HUES48 (cell line): ENCODE measurements around the gene METTL6.
"Not testable (repeated sequence)": the region's sequence is repeated elsewhere in the genome, so short reads cannot be mapped to it uniquely, and the experiment has no call there.

ENCODE experiments used
- H3K27ac ChIP-seq: one replicate; pipeline ENCODE4 v1.7.0; 2013; ENCODE audit warnings: low read depth, low read length, inconsistent platforms
- H3K27me3 ChIP-seq: 2 replicates; pipeline ENCODE4 v1.6.1; 2013; ENCODE audit warnings: mild to moderate bottlenecking, low read length; ENCODE audit not compliant: control insufficient read depth, insufficient read depth
- H3K36me3 ChIP-seq: 2 replicates; pipeline ENCODE4 v1.6.1; 2013; ENCODE audit warnings: low read length; ENCODE audit not compliant: control insufficient read depth, insufficient read depth
- H3K4me1 ChIP-seq: 2 replicates; pipeline ENCODE4 v1.6.1; 2013; ENCODE audit warnings: mild to moderate bottlenecking, low read length; ENCODE audit not compliant: control insufficient read depth, insufficient read depth
- H3K4me3 ChIP-seq: 2 replicates; pipeline ENCODE4 v1.5.1; 2013; ENCODE audit warnings: mild to moderate bottlenecking, low read depth, low read length
- H3K9ac ChIP-seq: 2 replicates; pipeline ENCODE4 v1.6.1; 2013; ENCODE audit warnings: mild to moderate bottlenecking, low read depth, low read length, moderate library complexity
- H3K9me3 ChIP-seq: 2 replicates; pipeline ENCODE4 v1.6.1; 2013; ENCODE audit warnings: low read length; ENCODE audit not compliant: control insufficient read depth, insufficient read depth

The METTL6 gene

GRCh38 chr3:15403965-15404364 lies 23.4 kb downstream of the METTL6 start:
- Histone ChIP-seq H3K27ac (no peak overlapping the region), H3K4me3 (no peak overlapping the region), H3K36me3 (peaks cover 2% of the 10 kb centered on the region; the same call in 1 of the 2 replicates), H3K27me3 (no peaks in the 10 kb centered on the region), H3K4me1 (no peaks in the 10 kb centered on the region), H3K9me3 (no peaks in the 10 kb centered on the region), H3K9ac (no peak overlapping the region)

- Histone ChIP-seq H3K27me3 (no peaks in the 10 kb centered on the region), H3K9ac (no peak overlapping the region), H3K4me3 (no peak overlapping the region), H3K4me1 (no peaks in the 10 kb centered on the region), H3K36me3 (no peaks in the 10 kb centered on the region), H3K27ac (no peak overlapping the region), H3K9me3 (no peaks in the 10 kb centered on the region)
These were observed 23.8 kb downstream of the METTL6 start for GRCh38 chr3:15403495-15403894.

- peaks cover 9% of the 10 kb centered on the region for H3K9me3 ChIP-seq
- H3K4me1 ChIP-seq: no peaks in the 10 kb centered on the region
- H3K4me3 ChIP-seq: no peak overlapping the region
- no peak overlapping the region for H3K27ac ChIP-seq
- no peaks in the 10 kb centered on the region for H3K27me3 ChIP-seq
- no peaks in the 10 kb centered on the region for H3K36me3 ChIP-seq
- no peak overlapping the region for H3K9ac ChIP-seq
These were observed 25.4 kb downstream of the METTL6 start for GRCh38 chr3:15401936-15402335.

- no peak overlapping the region for H3K9ac ChIP-seq
- H3K27ac ChIP-seq: no peak overlapping the region
- H3K36me3 ChIP-seq: no peaks in the 10 kb centered on the region
- no peaks in the 10 kb centered on the region for H3K27me3 ChIP-seq
- H3K4me3 ChIP-seq: no peak overlapping the region
- no peaks in the 10 kb centered on the region for H3K4me1 ChIP-seq
- peaks cover 9% of the 10 kb centered on the region for H3K9me3 ChIP-seq
These were observed 27.4 kb downstream of the METTL6 start for GRCh38 chr3:15399970-15400369.

- H3K9me3 ChIP-seq, H3K36me3 ChIP-seq, H3K4me1 ChIP-seq, H3K9ac ChIP-seq, H3K27me3 ChIP-seq, H3K27ac ChIP-seq, H3K4me3 ChIP-seq: not testable (repeated sequence)
These were observed 28.6 kb downstream of the METTL6 start for GRCh38 chr3:15398731-15399133.

- H3K27ac ChIP-seq, H3K27me3 ChIP-seq, H3K9ac ChIP-seq, H3K4me3 ChIP-seq, H3K4me1 ChIP-seq, H3K9me3 ChIP-seq, H3K36me3 ChIP-seq: not testable (repeated sequence)
These were observed 34.1 kb downstream of the METTL6 start for GRCh38 chr3:15393252-15393651.

- H3K9me3 ChIP-seq: peaks cover 4% of the 10 kb centered on the region; the same call in 1 of the 2 replicates
- no peak overlapping the region for H3K9ac ChIP-seq
- H3K36me3 ChIP-seq: no peaks in the 10 kb centered on the region
- H3K4me1 ChIP-seq: no peaks in the 10 kb centered on the region
- H3K27ac ChIP-seq: no peak overlapping the region
- no peaks in the 10 kb centered on the region for H3K27me3 ChIP-seq
- no peak overlapping the region for H3K4me3 ChIP-seq
These were observed 36.3 kb downstream of the METTL6 start for GRCh38 chr3:15391007-15391406.

- H3K4me3 ChIP-seq: no peak overlapping the region
- no peaks in the 10 kb centered on the region for H3K4me1 ChIP-seq
- no peaks in the 10 kb centered on the region for H3K36me3 ChIP-seq
- H3K27me3 ChIP-seq: no peaks in the 10 kb centered on the region
- H3K9ac ChIP-seq: no peak overlapping the region
- H3K27ac ChIP-seq: no peak overlapping the region
- peaks cover 4% of the 10 kb centered on the region; the same call in 1 of the 2 replicates for H3K9me3 ChIP-seq
These were observed 36.9 kb downstream of the METTL6 start for GRCh38 chr3:15390460-15390859.

GRCh38 chr3:15388335-15388734 lies 39.0 kb downstream of the METTL6 start:
- H3K4me1 ChIP-seq, H3K27ac ChIP-seq, H3K9ac ChIP-seq, H3K9me3 ChIP-seq, H3K36me3 ChIP-seq, H3K27me3 ChIP-seq, H3K4me3 ChIP-seq: not testable (repeated sequence)

- no peaks in the 10 kb centered on the region for H3K27me3 ChIP-seq
- H3K9ac ChIP-seq: no peak overlapping the region
- H3K27ac ChIP-seq: no peak overlapping the region
- no peaks in the 10 kb centered on the region for H3K4me1 ChIP-seq
- no peak overlapping the region for H3K4me3 ChIP-seq
- H3K36me3 ChIP-seq: no peaks in the 10 kb centered on the region
- H3K9me3 ChIP-seq: peaks cover 4% of the 10 kb centered on the region; the same call in 1 of the 2 replicates
These were observed 39.6 kb downstream of the METTL6 start for GRCh38 chr3:15387735-15388134.

- H3K27ac ChIP-seq: no peak overlapping the region
These were observed 40.2 kb downstream of the METTL6 start for GRCh38 chr3:15387171-15387581.

GRCh38 chr3:15386654-15386955 lies 40.7 kb downstream of the METTL6 start:
- H3K4me3 ChIP-seq, H3K4me1 ChIP-seq, H3K27ac ChIP-seq, H3K9ac ChIP-seq, H3K27me3 ChIP-seq, H3K36me3 ChIP-seq, H3K9me3 ChIP-seq: not testable (repeated sequence)

More at GRCh38 chr3:15387171-15387581, 40.2 kb downstream of the METTL6 start:
- no peak overlapping the region for H3K9ac ChIP-seq
- no peak overlapping the region for H3K4me3 ChIP-seq
- no peaks in the 10 kb centered on the region for H3K4me1 ChIP-seq
- no peaks in the 10 kb centered on the region for H3K27me3 ChIP-seq
- H3K9me3 ChIP-seq: peaks cover 4% of the 10 kb centered on the region; the same call in 1 of the 2 replicates
- no peaks in the 10 kb centered on the region for H3K36me3 ChIP-seq
